NCI-H82 (cell line): ENCODE results near the gene EMP3.
A peak's percentile ranks its signal among the peaks of the same experiment; 100 is the strongest.

Source experiments
- DNase-seq: peaks from one replicate; lab custom pipeline; 2025; lab: John Stamatoyannopoulos, UW

EMP3 gene

DNA sequence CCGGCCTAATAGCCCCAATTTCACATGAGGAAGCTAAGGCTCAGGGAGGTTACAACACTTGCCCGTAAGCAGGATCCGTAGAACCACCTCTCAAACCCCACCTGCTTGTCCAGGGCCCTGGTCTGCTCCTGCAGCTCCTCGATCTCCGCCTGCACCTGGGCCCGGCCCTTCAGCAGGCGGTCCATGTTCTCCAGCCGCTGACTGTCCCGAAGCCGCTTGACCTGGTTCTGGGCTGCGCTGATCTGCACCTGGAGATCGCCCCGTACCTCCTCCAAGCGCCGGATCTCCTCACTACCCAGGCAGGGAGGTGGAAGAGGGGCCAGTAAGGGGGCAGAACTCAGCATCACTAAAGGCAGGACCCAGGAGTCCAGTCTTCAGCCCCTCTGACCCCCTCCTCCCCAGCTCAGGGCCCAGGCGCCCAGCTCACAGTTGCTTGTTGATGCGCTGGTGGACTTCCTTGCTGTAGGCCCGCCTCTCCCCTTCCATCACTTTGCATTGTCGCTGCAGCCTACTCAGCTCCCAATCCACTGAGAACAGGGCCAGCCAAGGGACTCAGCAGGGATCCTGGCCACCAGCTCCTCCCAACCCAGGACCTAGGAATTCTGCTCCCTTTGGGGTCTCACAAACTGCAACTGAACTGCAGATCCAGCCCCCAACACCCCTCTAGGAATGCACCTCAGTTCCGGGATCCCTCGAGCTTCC is 6.9 kb upstream of the EMP3 start:
- DNase-seq = no peak

DNA sequence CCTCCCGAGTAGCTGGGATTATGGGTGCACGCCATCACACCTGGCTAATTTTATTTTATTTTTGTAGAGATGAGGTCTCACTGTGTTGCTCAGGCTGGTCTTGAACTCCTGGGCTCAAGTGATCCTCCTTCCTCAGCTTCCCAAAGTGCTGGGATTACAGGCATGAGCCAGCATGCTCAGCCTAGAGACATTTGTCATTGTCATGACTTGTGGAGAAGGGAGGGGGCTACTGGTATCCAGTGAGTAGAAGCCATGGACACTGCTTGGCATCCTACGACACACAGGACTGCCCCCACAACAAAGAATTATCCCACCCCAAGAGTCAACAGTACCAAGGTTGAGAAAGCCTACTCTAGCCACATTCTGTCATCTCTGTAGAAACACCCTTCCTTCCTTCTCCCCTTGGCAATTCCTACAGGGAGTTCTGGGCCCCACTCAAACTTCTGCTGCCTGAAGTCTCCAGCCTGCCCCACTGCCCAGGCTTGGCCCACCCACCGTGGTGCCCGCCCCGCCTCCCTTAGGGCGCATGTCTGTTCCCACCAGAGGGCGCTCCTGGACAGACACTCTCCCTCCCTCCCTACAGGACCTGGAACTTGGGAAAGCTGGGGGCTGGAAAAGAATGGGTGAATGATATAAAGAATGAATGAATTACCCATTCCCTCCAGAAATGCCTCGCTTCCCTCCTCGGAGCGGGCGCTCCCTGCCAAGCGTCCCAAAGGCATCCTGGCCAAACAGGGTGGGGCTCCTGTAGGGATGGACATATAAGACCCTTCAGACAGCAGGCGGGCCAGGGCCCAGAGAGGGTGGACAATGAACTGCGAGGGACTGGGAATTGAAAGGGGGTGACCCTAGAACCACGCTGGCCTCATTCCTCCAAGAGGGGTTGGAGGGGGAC is 5.5 kb upstream of the EMP3 start:
- peak; percentile 93 for DNase-seq

DNA sequence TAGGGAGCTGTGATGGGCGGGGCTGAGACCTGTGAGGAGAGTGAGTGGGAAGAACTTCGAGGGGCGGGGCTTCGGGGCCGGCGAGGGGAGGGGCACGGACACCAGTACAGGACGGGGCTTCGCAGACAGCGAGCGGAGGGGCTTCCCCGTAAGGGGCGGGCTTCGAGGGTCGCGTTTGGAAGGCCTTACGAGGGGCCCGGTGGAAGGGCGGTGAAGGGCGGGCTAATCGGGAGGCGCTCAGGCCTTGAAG is 4.1 kb upstream of the EMP3 start:
- peak; percentile 99 for DNase-seq

- DNase-seq = peak; percentile 99
Measured at GRCh38 chr19:48321622-48322591, 3.4 kb upstream of the EMP3 start.

- DNase-seq = peak; percentile 65
Measured at GRCh38 chr19:48329167-48329891, 4.0 kb downstream of the EMP3 start.

GRCh38 chr19:48330012-48330681 is 4.8 kb downstream of the EMP3 start:
- DNase-seq = peak; percentile 97

DNA sequence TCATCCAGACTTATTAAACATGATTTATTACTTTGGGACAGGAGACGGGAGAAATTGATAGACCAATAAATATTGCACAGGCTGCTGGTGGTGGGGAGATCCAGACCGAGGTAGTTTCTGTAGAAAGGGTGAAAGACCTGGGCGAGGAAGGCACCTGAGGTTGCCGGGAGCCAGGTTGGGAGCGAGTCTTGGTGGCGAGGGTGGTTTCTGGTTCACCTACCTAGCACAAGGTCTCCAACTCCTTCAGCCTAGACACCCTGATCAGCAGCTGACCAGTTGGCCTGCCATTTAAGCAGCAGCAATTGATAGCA is 7.0 kb downstream of the EMP3 start:
- DNase-seq = no peak

DNA sequence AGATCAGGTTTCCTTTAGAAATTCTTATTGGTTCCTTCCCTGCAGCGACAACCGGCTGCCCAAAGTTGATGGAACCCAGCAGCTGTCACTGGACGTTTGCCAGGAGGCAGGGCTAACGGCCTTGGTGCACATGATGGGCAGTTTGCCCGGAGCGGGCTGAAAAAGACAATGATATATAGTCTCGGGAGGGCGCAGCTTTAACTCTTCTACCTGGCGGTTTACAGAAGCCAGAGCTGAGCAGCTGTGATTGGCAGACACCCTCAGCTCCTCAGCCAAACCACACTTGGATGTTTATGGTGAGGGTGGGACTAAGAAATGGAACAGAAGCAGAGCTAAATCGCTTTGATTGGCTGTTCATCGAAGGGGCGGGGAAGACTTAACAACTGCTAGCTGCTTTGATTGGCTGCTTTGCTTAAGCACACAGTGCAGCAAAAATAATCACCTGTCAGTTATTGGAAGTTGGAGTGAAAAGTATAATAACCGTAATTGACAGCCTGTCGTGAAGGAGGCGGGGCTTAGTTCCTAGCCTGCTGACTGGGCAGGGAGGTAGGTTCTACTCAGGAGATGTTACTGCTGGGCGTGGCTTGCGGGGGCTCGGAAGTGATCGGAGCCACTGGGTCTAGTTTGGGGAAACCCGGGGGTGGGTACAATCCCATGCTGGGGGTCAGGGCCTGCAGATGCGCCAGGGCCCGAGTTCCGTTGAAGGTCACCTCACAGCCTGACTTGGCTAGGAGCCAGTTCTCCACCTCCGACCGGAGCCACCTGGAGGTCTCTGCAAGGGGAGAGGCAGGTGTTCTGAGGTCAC is 7.5 kb downstream of the EMP3 start:
- peak; percentile 100 for DNase-seq

- DNase-seq = peak; percentile 97
Measured at GRCh38 chr19:48333467-48334384, 8.4 kb downstream of the EMP3 start.

- no peak for DNase-seq
Measured at GRCh38 chr19:48338253-48338755, 13.0 kb downstream of the EMP3 start.

- DNase-seq = peak; percentile 33
Measured at GRCh38 chr19:48338802-48339503, 13.6 kb downstream of the EMP3 start.

DNA sequence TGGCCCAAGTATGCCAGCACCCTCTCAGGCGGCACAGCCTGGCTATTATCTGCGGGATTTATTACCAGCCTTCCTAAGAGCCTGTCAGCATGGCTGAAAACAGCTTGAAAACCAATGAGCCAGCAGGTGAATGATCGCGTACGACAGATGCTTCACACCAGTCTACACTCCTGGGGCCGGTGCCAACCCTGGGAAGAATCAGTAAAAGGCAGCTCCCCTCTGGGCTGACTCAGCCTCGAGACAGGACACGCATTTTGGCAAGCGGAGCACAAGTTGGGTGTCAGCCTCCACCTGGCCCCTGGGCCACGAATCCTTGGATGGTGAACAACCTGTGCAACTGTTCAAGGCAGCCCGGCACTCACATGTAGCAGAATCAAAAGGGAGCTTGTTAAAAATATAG is 15.6 kb downstream of the EMP3 start:
- peak; percentile 24 for DNase-seq

- no peak for DNase-seq
Measured at GRCh38 chr19:48341515-48342413, 16.4 kb downstream of the EMP3 start.

DNA sequence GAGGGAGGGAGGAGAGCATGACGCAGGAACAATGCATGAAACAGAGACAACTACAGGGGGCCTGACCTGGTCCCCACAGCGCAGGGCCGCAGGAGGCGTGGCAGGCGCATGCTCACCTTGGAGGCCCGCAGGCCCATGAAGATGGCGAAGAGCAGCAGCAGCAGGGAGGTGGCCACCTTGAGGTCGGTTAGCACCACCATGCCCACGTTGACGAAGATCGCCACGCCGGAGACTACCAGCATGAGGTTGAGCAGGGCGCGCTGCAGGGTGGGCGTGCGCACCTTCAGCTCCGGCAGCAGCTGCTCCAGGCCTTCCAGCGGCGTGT is 17.0 kb downstream of the EMP3 start:
- DNase-seq = no peak

- DNase-seq = no peak
Measured at GRCh38 chr19:48342841-48343540, 17.6 kb downstream of the EMP3 start.

- DNase-seq = peak; percentile 88
Measured at GRCh38 chr19:48344892-48345291, 19.5 kb downstream of the EMP3 start.

DNA sequence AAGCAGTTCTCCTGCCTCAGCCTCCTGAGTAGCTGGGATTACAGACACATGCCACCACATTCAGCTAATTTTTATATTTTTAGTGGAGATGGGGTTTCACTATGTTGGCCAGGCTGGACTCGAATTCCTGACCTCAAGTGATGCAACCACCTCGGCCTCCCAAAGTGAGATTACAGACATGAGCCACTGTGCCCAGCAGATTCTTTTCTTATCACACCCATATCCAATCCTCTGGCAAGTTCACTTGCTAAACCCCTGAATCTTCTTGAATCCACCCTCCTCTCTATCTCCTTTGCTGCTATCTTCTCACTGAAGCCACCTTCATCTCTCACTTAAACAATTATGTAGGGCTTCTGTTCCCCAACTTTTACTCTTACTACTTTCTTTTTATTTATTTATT is 20.8 kb downstream of the EMP3 start:
- DNase-seq = no peak
